ENCODE measurements around the gene SNRK.
A peak's percentile ranks its signal among the peaks of the same experiment; 100 is the strongest.

SNRK gene

GRCh38 chr3:43316783-43317460 is 30.6 kb downstream of the SNRK start:
- DNase-seq = no peak

- no peak for DNase-seq
Observed at GRCh38 chr3:43317461-43318316, 31.3 kb downstream of the SNRK start.

GRCh38 chr3:43319376-43319775 is 33.0 kb downstream of the SNRK start:
- DNase-seq = no peak

- DNase-seq = no peak
Observed at GRCh38 chr3:43319794-43320193, 33.5 kb downstream of the SNRK start.

GRCh38 chr3:43320288-43320687 is 33.9 kb downstream of the SNRK start:
- DNase-seq = no peak

- no peak for DNase-seq
Observed at GRCh38 chr3:43323541-43323940, 37.2 kb downstream of the SNRK start.

- DNase-seq = no peak
Observed at GRCh38 chr3:43326891-43327581, 40.7 kb downstream of the SNRK start.

GRCh38 chr3:43327582-43327979 is 41.2 kb downstream of the SNRK start:
- DNase-seq = no peak

- DNase-seq = no peak
Observed at GRCh38 chr3:43328653-43329052, 42.3 kb downstream of the SNRK start.

- DNase-seq = peak; percentile 17
Observed at GRCh38 chr3:43330981-43331380, 44.6 kb downstream of the SNRK start.

GRCh38 chr3:43331381-43331780 is 45.0 kb downstream of the SNRK start:
- DNase-seq = no peak

GRCh38 chr3:43334976-43335375 is 48.6 kb downstream of the SNRK start:
- no peak for DNase-seq

GRCh38 chr3:43335799-43336198 is 49.5 kb downstream of the SNRK start:
- no peak for DNase-seq

- peak; percentile 12 for DNase-seq
Observed at GRCh38 chr3:43338295-43338694, 52.0 kb downstream of the SNRK start.

GRCh38 chr3:43340403-43340802 is 54.1 kb downstream of the SNRK start:
- DNase-seq = no peak

GRCh38 chr3:43341788-43342187 is 55.4 kb downstream of the SNRK start:
- no peak for DNase-seq

GRCh38 chr3:43343185-43343584 is 56.8 kb downstream of the SNRK start:
- no peak for DNase-seq

GRCh38 chr3:43343815-43344214 is 57.5 kb downstream of the SNRK start:
- DNase-seq = no peak

- DNase-seq = no peak
Observed at GRCh38 chr3:43344520-43344919, 58.2 kb downstream of the SNRK start.

- no peak for DNase-seq
Observed at GRCh38 chr3:43345246-43345645, 58.9 kb downstream of the SNRK start.

GRCh38 chr3:43345877-43346276 is 59.5 kb downstream of the SNRK start:
- DNase-seq = peak; percentile 59

- no peak for DNase-seq
Observed at GRCh38 chr3:43346978-43347749, 60.8 kb downstream of the SNRK start.

GRCh38 chr3:43347774-43348173 is 61.4 kb downstream of the SNRK start:
- DNase-seq = no peak

Data from fibroblast of skin of right biceps (primary cell).